Esophagus squamous epithelium (tissue), 5 donors: ENCODE results near the gene APC. TPM values are rescaled to one million over a fixed set of nuclear protein-coding genes. Genes with fewer than 3 reads are reported as not detected.

ENCODE experiments used
- DNase-seq: peaks from one replicate; lab custom pipeline; 2025; lab: John Stamatoyannopoulos, UW
- H3K27ac ChIP-seq, 4 donors: fragments of 200-600 bp; sonication (generic); one replicate each; pipeline ENCODE4 v1.5.1; 2016 to 2019; ENCODE audit warnings: mild to moderate bottlenecking in 1 of 4
- H3K27me3 ChIP-seq, 4 donors: fragments of 200-600 bp; sonication (generic); 1 replicate in 3 of 4; 2 replicates in 1 of 4; pipeline versions ENCODE4 v1.5.1 to v1.6.0; 2017 to 2021; ENCODE audit warnings: antibody characterized with exemption in 1 of 4
- H3K36me3 ChIP-seq, 3 donors: fragments of 200-600 bp; sonication (generic); one replicate each; pipeline ENCODE4 v1.5.1; 2016 to 2019
- H3K4me1 ChIP-seq, 3 donors: fragments of 200-600 bp; sonication (generic); one replicate each; pipeline ENCODE4 v1.5.1; 2017 to 2019
- H3K4me3 ChIP-seq, 4 donors: fragments of 200-600 bp; sonication (generic); 1 replicate in 3 of 4; 2 replicates in 1 of 4; pipeline ENCODE4 v1.5.1; 2016 to 2019; ENCODE audit warnings: mild to moderate bottlenecking in 2 of 4, moderate library complexity in 1 of 4
- H3K9me3 ChIP-seq, 3 donors: fragments of 200-600 bp; sonication (generic); one replicate each; pipeline ENCODE4 v1.5.1; 2016 to 2019
- POLR2A ChIP-seq, 4 donors: fragments of 450-650 bp; IDR thresholded peaks; one replicate each; pipeline ENCODE4 v1.6.1; 2017; ENCODE audit warnings: antibody characterized with exemption in 4 of 4, mild to moderate bottlenecking in 4 of 4, moderate library complexity in 3 of 4
- WGBS, 2 donors: methylation state at CpG; one replicate each; pipeline ENCODE4 v1.1.5; 2018; 5-methylcytosine and 5-hydroxymethylcytosine counted together
- intact Hi-C: fragments of 100-400 bp; cut with DNase I; formaldehyde crosslinking; loops from one replicate; pipeline ENCODE4 v1.15.0; 2022
- total RNA-seq, 4 donors: library from RNA; depleted of rRNA; stranded (reverse); fragments of >200 nt; gene quantifications; one replicate each; pipeline ENCODE4 v1.1.0, GENCODE V29; 2016
- TF ChIP-seq, protein P1 (sequence below), 6 experiments: fragments of 450-650 bp in 4 of 6; fragments of 200-600 bp in 2 of 6; sonication (generic) in 2 of 6; IDR thresholded peaks; one replicate each; pipeline ENCODE4 v1.5.1; 2016 to 2019; ENCODE audit warnings: antibody characterized with exemption in 6 of 6, mild to moderate bottlenecking in 4 of 6, moderate library complexity in 4 of 6
- donor health status: DM: yes; HTN: yes; CAD: no.

Gene APC
- total RNA-seq, 4 donors from 2014 or later, result 34.7 to 75.0 (median 58.1) TPM

DNA sequence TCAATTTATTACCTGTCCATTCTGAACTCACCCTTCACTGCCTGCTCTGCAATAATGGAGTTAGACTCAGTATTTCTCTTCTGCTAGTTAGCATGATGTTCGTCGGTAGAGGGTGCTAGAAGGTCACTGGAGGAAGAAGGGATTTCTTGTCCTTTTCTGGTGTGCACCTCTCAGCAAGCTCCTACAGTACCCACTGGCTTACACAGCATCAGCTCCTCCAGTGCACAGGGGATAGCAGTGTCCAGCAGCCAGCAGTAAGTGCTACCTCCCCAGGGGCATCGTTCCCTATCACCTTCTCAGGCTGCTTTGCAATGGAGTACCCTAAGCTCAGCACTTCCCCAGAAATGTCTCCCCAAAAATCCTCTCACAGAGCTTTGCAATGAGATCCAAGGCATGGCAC, 45.9 kb upstream of the APC start:
- 66 to 81% methylated on average over 3 of the region's 3 CpGs for WGBS, 2 donors
- no peak for DNase-seq
- no peak for TF ChIP-seq POLR2A (IDR thresholded peaks at IDR 0.05)
- TF ChIP-seq, protein P1, sequence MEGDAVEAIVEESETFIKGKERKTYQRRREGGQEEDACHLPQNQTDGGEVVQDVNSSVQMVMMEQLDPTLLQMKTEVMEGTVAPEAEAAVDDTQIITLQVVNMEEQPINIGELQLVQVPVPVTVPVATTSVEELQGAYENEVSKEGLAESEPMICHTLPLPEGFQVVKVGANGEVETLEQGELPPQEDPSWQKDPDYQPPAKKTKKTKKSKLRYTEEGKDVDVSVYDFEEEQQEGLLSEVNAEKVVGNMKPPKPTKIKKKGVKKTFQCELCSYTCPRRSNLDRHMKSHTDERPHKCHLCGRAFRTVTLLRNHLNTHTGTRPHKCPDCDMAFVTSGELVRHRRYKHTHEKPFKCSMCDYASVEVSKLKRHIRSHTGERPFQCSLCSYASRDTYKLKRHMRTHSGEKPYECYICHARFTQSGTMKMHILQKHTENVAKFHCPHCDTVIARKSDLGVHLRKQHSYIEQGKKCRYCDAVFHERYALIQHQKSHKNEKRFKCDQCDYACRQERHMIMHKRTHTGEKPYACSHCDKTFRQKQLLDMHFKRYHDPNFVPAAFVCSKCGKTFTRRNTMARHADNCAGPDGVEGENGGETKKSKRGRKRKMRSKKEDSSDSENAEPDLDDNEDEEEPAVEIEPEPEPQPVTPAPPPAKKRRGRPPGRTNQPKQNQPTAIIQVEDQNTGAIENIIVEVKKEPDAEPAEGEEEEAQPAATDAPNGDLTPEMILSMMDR (IDR thresholded peaks at IDR 0.05), result peak in 1 of 6 experiments; percentile 34
- Histone ChIP-seq H3K36me3 (no peaks in the 10 kb centered on the region), H3K9me3 (no peaks in the 10 kb centered on the region), H3K27ac (no peak overlapping the region), H3K4me1 (no peaks in the 10 kb centered on the region), H3K27me3 (peaks cover 0 to 9% (median 0%) of the 10 kb centered on the region in 4 donors), H3K4me3 (no peak overlapping the region)
- intact Hi-C loops, result no loop called here

DNA sequence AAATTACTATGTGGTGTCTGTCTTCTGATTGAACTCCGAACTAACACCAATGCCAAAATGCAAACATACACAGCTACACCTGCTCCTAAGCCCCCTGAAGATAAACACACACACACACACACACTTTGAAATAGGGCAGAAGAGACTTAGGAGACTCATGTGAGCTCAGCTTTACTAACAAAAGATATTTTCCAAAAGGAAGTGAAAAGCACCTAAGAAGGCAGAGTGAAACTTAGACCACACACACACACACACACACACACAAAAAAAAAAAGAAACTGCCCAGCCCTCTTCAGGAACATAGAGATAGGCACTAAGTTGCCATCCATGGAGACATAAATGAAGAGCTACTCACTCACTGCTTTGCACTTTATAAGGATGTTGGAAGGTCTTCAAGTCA, 45.2 kb upstream of the APC start:
- Histone ChIP-seq H3K36me3 (no peaks in the 10 kb centered on the region), H3K9me3 (no peaks in the 10 kb centered on the region), H3K27ac (no peak overlapping the region), H3K4me3 (no peak overlapping the region), H3K4me1 (no peaks in the 10 kb centered on the region), H3K27me3 (peaks cover 0 to 9% (median 0%) of the 10 kb centered on the region in 4 donors)
- WGBS, 2 donors, result 83 to 92% methylated on average over 1 of the region's 1 CpG
- TF ChIP-seq, protein P1 (IDR thresholded peaks at IDR 0.05), result no peak
- no peak for TF ChIP-seq POLR2A (IDR thresholded peaks at IDR 0.05)
- DNase-seq, result no peak
- intact Hi-C loops, result no loop called here

DNA sequence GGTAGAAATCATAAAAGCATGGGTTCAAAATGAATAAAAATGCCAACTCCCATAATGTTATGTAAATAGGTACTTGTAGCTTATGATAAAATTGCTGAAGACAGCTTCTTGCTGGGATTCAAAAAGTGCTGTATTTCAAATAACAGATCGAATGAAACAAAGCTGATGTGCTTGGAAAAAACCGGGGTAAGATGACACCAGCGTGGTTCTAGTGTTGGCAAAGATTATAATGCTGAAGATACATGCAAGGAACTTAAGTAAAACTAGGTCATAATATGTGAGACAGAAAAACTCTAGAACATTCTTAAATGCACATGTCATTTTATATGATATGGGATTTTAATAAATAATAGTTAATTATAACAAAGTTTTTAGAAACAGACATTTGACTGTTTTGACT, 44.4 kb upstream of the APC start:
- Histone ChIP-seq H3K4me1 (no peaks in the 10 kb centered on the region), H3K27ac (no peak overlapping the region), H3K9me3 (no peaks in the 10 kb centered on the region), H3K4me3 (no peak overlapping the region), H3K27me3 (peaks cover 0 to 9% (median 0%) of the 10 kb centered on the region in 4 donors), H3K36me3 (no peaks in the 10 kb centered on the region)
- TF ChIP-seq, protein P1 (IDR thresholded peaks at IDR 0.05), result no peak
- TF ChIP-seq POLR2A (IDR thresholded peaks at IDR 0.05), result no peak
- WGBS, 2 donors, result 90 to 91% methylated on average over 3 of the region's 3 CpGs
- intact Hi-C loops, result no loop called here
- DNase-seq, result no peak

DNA sequence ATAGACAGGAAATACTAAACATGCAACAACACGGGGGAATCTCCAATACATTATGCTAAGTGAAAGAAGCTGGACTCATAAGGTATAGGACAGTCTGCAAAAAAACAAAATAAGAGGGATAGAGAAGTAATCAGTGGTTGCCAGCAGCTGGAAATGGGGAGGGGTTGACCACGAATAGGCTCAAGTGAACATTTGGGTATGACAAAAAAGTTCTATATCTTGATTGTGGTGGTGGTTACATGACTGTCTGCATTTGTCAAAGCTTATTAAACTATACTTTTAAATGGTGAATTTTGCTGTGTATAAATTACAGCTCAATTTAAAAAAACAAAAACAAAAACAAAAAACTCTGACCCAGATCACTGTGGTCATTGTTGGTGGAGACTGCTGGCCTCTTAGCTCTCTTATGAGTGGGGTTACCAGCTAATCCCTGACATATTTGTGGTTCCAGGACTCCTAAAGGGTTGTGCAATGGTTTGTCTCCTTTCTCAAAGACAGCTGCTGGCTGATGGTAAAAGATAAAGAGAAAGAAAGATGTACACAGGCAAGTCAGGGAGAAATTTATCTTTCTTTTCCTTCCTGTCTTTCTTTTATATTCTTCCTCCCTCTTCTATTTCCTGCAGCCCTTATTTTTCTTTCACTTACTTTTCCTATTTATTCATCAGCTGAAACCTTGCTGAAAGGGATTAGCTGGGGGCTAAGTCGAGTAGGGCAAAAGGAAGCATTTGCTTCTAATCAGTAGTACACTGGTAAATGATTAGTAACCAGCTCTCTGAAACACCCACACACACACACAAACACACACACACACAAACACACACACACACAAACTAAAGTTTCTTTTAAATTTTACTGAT, 42.6 kb upstream of the APC start:
- no peak for DNase-seq
- no peaks in the 10 kb centered on the region for H3K4me1 ChIP-seq
- no peaks in the 10 kb centered on the region for H3K9me3 ChIP-seq
- no peak overlapping the region for H3K4me3 ChIP-seq
- peaks cover 0 to 9% (median 0%) of the 10 kb centered on the region in 4 donors for H3K27me3 ChIP-seq
- intact Hi-C loops, result no loop called here
- WGBS, 2 donors, result 51 to 62% methylated on average over 3 of the region's 3 CpGs
- no peak overlapping the region for H3K27ac ChIP-seq
- no peaks in the 10 kb centered on the region for H3K36me3 ChIP-seq
- no peak for TF ChIP-seq POLR2A (IDR thresholded peaks at IDR 0.05)
- TF ChIP-seq, protein P1 (IDR thresholded peaks at IDR 0.05), result no peak

DNA sequence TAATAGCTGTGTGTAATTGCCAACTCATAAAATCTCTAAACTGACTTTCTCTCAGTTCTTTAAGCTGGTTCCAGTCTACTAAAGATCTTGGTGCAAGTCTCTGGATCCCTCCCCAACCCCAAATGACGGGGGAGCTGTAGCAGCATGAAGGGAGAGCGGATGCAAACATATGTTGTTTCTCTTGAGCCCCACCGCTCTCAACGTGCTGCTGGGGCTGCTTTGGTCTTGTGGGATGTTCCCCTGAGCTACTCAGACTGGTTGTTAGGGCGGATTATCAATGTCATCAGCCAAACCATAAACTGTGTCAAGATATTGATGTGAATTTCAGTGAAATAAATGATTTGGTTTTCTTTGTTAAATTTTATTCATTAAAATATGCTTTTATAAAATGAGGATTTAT, 40.9 kb upstream of the APC start:
- Histone ChIP-seq H3K27ac (no peak overlapping the region), H3K36me3 (no peaks in the 10 kb centered on the region), H3K9me3 (no peaks in the 10 kb centered on the region), H3K4me3 (no peak overlapping the region), H3K4me1 (no peaks in the 10 kb centered on the region), H3K27me3 (peaks cover 0 to 4% (median 0%) of the 10 kb centered on the region in 4 donors)
- 79 to 84% methylated on average over 5 of the region's 5 CpGs for WGBS, 2 donors
- intact Hi-C loops, result no loop called here
- TF ChIP-seq, protein P1 (IDR thresholded peaks at IDR 0.05), result no peak
- no peak for TF ChIP-seq POLR2A (IDR thresholded peaks at IDR 0.05)
- no peak for DNase-seq
